Activated CD8-positive, alpha-beta memory T cell treated with anti-CD3 and anti-CD28 coated beads for 24 hours (primary cell): Measurements from ENCODE around the gene NDST3.
"Not testable (repeated sequence)": the region's sequence is repeated elsewhere in the genome, so short reads cannot be mapped to it uniquely, and the experiment has no call there.

Source experiments
- DNase-seq: peaks from one replicate; pipeline ENCODE4 v3.0.0-alpha.2; 2020

NDST3 gene

DNA sequence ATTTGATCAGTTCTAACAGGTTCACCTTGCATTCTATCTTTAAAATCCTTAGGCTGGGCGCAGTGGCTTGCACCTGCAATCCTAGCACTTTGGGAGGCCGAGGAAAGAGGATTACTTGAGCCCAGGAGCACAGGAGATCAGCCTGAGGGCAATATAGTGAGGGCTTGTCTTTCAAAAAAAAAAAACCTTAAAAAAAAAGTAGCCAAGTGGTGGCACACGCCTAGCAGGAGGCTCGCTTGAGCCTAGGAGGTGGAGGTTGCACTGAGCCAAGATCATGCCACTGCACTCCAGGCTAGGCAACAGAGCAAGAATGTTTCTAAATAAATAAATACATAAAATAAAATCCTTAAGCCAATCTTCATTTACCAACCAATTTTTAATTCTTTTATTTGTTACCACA is 243.0 kb downstream of the NDST3 start:
- DNase-seq = no peak

DNA sequence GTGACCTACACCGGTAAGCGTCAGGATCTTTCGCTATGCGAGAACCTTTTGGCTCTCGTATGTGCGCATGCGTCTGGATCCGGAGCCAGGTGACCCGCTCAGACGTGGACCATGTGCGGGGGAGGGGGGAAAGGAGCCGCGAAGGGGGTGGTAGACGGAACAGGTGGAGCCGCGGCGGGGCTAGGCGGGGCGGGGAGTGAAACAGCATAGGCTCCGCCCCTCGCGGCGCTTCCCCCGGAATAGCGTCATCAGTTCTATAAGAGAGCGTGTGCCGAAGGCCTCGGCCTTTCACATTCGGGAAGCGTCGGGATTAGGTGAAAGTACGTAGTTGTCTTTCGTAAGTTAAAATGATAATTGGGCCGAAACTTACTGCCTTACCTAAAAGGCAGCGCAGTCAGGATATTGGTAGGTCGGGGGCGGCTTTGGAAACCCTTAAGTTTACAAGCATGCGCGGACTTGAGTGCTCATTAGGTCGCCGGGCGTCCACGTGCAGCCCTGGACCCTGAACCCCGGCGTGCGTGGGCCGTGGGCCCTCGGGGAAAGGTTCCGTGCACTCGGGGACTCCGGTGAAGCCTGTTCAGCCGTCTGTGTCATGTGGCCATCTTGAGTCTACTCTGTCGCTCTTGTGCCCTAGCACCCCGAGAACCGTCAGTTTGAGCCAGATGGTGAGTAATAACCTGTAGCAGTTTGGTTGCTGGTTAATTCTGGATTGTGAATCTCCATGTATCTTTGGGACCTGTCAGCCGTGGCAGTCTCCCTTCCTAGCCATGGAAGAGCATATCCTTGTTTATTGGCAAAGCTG is 244.4 kb downstream of the NDST3 start:
- peak; percentile 97 for DNase-seq

DNA sequence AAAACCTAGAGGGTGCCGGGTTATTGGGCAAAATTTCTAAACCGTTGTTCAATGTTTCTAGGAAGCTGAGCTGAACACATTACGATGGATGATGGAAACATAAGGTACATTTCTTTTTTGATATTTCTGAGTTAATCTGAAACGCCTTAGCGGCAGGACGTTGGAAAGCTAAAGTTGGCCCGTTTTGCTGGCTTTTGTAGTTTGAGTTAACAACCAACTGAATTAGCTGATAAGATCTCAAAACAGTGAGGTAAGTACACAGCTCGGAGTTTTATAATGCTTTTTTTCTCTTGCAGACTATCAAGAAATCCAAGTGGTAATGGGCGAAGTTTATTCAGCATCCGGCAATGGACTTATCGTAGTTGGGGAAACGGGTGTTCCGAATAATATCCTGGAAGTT is 245.0 kb downstream of the NDST3 start:
- no peak for DNase-seq

DNA sequence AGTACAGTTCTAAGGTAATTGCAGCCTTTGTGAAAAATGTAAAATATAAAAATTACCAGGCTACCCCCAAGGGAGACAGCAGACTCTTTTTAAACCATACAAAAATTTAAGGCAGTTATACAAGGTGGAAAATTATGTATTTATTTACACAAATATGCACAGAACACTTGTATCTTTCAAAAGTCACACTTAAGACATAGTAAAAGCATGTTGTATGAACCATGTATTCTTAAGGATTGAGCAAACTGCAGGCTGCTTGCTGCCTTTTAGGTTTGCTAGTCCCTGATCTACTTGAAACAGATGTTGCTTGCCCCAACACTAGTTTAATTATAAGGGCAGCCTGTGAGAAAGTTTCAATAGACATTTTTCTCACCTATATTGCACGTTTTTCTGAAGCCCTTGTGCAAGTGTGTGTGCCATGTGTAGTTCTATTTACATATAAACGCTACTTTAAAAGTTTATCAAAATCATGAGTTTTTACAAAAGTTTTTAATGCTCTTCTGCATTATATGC is 245.7 kb downstream of the NDST3 start:
- DNase-seq = no peak

DNA sequence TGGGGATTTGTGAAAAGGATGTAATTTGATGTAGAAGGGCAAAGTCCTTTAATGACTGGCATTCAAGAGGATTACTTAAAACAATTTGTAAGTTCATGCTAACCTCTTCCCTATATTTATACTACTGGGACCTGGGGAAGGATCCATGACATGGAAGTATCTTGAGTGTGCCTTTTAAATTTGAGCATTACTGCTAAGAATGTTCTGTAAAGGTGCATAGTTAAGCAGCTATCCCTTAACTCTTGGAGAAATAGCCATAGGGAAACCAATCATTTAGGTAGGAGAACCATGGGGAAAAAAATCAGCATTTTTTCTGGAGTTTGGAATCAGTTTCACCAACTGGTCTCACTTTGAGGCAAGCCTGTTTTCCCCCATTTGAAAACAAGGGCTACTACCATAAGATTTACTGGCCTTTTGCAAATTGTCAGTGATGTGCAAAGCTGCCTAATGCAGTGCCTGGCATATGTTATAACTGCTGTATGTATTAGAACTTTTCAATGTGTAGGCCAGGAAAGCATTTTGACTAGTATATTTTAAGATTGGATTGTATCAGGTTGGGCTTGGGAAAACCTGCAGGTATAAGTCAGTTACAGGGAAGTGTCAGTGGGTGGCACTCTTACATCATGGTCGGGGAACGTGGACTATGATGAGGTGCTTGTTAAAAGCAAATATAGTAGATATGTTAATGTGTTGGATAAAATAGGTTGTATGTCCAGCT is 246.4 kb downstream of the NDST3 start:
- peak; percentile 60 for DNase-seq

DNA sequence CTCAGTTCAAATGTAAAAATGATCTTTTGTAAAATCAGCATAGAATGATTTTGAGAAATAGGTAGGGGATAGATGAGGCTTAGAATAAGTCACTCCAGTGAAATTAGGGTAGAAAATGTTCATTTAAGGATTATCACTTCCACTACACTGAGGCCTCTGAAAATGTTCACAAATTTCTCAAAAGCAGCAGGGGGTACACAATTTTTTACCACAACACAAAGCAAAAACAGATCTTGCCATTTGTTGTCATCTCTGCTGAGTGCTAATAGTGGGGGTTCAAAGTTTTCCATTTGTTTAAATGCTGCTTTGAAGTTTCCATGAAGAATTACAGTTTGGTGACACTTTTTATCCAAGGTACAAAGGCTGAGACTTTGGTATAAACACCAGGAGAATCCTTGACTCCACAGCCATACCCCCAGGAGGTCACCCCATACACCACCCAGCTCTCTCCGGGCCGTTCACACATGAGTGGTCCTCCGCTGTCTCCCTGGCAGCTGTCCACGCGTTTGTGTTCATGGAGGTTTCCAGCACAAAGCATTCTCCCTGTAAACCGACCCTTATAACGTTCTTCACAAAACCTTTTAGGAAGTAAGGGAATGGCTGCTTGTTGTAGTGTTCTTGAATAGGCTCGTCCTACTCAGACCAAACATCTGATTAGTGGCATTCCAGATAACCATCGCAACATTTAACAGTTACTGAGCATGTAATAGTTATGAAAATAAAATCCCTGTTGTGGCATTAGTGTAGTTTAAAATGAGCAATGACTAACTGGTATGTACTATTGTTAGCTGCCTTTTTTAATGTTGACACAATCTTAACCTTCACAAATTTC is 247.5 kb downstream of the NDST3 start:
- peak; percentile 79 for DNase-seq

DNA sequence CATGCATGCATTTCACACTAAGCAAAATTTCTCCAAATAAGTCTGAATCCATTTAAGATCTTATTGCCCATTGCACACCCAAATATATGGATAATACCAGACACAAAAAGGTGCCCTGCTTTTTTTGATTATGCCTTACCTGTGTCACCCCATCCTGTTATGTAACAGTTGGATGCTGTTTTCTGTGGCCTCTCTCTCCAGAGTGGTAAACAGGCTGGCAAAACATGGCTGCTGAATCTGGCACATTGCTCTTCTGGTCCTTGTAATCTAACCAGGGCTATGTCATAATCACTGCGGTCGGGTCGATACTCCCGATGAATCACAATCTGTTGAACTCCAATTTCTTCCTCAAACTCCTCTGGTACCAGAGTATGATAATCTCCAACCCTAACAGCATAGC is 248.4 kb downstream of the NDST3 start:
- peak; percentile 68 for DNase-seq

DNA sequence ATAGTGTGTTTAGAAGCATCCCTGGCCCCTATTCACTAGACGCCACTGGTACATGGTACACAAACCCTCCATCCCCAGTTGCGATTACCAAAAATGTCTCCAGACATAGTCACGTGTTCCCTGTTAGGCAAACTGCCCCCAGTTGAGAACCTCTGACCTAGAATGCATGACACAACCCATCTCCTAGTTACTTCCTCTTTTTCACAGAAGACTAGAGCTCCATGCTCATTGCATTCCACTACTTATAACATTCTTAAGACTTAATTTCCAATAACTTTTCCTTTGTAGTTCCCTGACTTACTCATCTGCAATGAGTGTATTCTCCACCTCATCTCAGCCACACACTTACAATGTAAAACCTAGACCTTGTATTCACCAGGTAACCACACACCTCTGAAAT is 249.9 kb downstream of the NDST3 start:
- no peak for DNase-seq

DNA sequence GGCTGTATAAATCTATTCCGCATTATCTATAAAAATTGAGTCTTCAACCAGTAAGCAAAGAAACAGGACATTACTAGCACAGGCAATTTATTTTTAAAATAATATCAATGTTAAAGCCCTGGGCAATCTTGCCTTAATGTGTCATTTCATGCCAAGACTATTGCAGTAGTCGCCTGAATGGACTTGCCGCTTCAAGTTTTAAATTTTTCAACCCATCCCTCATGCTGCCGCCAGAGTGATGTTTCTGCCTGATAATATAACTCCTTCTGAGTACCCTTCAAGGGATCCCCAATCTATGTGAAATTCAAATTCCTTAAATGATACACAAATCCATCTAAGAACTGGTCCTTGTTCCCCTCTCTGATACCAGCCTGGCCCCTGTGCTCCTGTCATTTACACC is 251.6 kb downstream of the NDST3 start:
- DNase-seq = no peak

DNA sequence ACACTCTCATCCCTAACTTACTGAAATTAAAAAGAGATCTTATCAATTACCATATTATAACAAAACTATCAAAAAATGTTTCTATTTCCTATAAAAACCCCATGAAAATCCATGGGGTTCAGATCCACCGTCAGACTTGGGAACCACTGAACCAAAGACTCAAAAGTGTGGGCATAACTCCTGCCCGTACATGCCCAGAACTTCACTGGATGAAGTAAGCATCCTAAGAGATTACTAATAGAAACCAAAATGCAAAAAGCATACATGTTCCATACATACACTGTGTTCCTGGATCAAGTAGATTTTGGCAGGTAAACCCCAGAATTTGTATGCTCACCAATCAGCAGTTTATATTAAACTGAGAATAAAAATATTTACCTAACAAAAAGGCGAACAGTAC is 252.4 kb downstream of the NDST3 start:
- no peak for DNase-seq

DNA sequence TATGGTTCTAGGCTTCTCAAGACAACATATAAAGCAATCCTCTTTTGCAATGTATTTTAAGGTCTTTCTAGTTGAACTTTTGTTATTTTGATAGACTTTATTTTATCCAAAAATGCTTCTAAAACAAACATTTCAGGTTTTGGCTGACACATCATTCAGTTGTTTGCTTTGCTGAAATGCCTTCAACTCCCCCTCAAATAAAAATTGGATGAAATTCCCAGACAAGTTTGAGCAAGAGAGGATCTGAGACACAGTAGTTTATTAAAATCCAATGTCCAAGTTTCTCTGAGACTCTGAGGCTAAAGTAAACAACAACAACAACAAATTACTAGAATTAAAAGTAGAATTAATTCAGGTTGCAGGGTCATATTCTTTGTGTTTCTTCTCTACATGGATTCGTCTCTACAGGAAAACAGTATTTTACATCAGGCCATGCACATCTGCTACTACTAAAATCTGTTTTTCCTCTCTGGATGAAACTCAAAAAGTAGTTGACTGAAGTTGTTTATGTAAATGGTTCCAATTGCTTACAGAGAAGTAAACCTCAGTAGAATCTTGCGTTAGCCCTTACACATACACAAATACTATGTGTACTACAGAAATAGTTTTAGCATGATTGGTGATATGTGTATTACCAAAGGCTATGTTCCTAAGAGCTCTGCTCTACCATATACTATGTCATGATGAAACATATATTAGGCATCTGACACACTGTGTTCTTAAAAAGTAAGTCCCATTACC is 253.6 kb downstream of the NDST3 start:
- no peak for DNase-seq

DNA sequence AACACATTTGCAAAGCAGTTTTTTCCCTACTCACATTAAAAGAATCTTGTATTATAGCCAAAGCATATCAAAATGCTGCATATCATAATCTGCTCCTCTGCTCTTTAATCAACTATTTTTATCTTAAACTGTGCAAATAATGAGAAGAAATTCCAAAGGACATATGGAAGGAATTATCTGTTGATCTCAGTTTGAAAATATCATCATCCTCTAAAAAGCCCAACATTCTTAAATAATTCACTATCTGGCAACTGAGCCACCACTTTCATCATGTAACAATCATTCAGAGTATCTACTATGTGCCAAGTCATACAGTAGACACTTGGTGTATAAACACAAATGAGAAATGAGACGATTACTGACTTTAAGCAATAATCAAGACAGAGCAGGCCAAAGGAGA is 255.5 kb downstream of the NDST3 start:
- no peak for DNase-seq

DNA sequence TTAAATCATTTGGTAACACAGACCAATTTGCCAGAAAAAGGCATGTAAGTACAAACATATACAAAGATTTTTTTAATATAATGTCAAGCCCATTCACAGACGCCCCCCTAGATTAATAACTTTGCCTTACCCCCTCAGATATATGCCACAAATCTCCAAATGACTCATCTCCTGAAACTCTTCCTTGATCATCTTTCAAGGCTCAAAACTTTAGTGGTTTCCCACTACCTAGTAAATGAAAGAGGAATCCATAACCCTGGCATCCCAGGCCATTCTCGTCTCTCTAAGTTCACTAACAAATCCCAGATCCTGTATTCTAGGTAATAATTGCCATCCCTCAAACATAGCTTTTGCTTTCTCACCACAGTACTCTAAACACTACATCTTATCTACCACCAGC is 256.7 kb downstream of the NDST3 start:
- no peak for DNase-seq

DNA sequence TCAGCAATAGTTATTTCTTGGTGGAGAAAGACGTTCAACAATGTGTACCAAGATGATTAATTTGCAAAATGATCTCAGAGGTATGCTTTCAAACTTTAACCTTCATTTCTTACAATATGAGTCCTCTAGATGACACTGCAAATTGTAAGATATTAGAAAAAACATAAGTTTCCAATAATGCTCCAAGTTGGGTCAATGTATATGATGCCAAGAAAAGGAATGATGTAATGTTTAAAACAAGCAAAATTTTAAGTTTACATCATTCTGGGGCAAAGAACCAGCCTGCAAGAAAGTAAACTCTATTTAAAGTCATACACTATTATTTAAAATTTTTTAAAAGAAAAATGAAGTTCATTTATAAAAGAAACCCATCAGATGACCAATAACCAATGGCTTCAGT is 262.4 kb downstream of the NDST3 start:
- no peak for DNase-seq

DNA sequence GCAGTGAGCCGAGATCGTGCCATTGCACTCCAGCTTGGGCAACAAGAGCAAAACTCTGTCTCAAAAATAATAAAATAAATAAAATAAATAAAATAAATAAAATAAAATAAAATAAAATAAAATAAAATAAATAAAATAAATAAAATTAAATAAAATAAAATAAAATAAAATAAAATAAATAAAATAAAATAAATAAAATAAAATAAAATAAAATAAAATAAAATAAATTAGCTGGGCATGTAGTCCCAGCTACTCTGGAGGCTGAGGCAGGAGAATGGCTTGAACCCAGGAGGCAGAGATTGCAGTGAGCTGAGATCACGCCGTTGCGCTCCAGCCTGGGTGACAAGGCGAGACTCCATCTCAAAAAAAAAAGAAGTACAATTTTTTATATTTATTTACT is 265.3 kb downstream of the NDST3 start:
- DNase-seq = not testable (repeated sequence)

DNA sequence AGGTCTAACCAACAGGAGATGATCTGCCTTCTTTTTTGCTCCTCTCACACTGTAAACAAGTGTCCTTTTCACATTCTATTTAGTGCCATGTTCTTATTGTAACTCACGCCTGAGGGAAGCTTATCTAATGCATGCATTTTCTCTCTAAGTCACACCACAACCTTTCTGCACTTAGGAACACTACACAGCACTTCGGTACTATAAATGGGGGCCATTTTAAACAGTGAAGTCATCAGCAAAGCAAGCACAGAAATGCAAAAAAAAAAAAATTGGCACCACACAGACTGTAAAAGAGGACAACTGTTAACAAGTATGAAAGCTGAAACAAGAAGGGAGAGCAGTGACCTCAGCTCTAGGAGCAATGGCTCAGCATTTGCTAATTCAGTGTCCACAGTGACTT is 273.4 kb downstream of the NDST3 start:
- DNase-seq = no peak
